ENCODE results near the gene HMCN1. TPM values are rescaled to one million over a fixed set of nuclear protein-coding genes. Genes with fewer than 3 reads are reported as not detected.

HMCN1 gene
- polyA plus RNA-seq, 1 of the 3 experiments (the other 2 are of a cell fraction): 59.5 TPM

GRCh38 chr1:185856482-185856881 is 122.3 kb downstream of the HMCN1 start:
- no peak overlapping the region for H3K9ac ChIP-seq
- peaks cover 7% of the 10 kb centered on the region for H3F3A ChIP-seq (replicated peaks; ENCODE audit: insufficient read depth)
- no peak overlapping the region for H3K4me3 ChIP-seq (ENCODE audit: low read depth in 2 of 2, low read length in 1 of 2)
- peaks cover 10 to 20% of the 10 kb centered on the region in 2 experiments; a peak in 2 of 4 replicates for H3K4me1 ChIP-seq (ENCODE audit: control insufficient read depth in 1 of 2, insufficient read depth in 2 of 2, low read depth in 1 of 2, low read length in 1 of 2)
- no peaks in the 10 kb centered on the region for H3K9me3 ChIP-seq
- no peak overlapping the region for H2AFZ ChIP-seq (ENCODE audit: low read depth)
- no peak for DNase-seq
- H3K4me2 ChIP-seq: no peak overlapping the region
- H3K27me3 ChIP-seq (ENCODE audit: insufficient read depth): no peaks in the 10 kb centered on the region; the same call in 1 of the 2 replicates
- ChIA-PET CTCF (no interaction called here), POLR2A (no interaction called here)
- H3K36me3 ChIP-seq (replicated peaks in 1 of 2; ENCODE audit: control insufficient read depth in 1 of 2, insufficient read depth in 2 of 2, low read length in 1 of 2): peaks cover 0 to 3% of the 10 kb centered on the region in 2 experiments
- TF ChIP-seq EZH2phosphoT487 (IDR thresholded peaks at IDR 0.05; ENCODE audit: borderline replicate concordance, low read depth) (no peak), MEF2A (IDR thresholded peaks at IDR 0.05; ENCODE audit: borderline replicate concordance, low read depth) (no peak), TEAD4 (IDR thresholded peaks at IDR 0.05; ENCODE audit: borderline replicate concordance, insufficient read depth) (no peak), TAF1 (IDR thresholded peaks at IDR 0.05; ENCODE audit: borderline replicate concordance, low read depth, low read length) (no peak), RFX5 (IDR thresholded peaks at IDR 0.05; ENCODE audit: low read length) (no peak), MAX (IDR thresholded peaks at IDR 0.05; ENCODE audit: low read depth) (no peak), RAD21 (IDR thresholded peaks at IDR 0.05; ENCODE audit: low read length) (no peak), SMC3 (IDR thresholded peaks at IDR 0.05; ENCODE audit: low read depth, low read length) (no peak)
- TF ChIP-seq, protein P1, sequence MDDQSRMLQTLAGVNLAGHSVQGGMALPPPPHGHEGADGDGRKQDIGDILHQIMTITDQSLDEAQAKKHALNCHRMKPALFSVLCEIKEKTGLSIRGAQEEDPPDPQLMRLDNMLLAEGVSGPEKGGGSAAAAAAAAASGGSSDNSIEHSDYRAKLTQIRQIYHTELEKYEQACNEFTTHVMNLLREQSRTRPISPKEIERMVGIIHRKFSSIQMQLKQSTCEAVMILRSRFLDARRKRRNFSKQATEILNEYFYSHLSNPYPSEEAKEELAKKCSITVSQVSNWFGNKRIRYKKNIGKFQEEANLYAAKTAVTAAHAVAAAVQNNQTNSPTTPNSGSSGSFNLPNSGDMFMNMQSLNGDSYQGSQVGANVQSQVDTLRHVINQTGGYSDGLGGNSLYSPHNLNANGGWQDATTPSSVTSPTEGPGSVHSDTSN (IDR thresholded peaks at IDR 0.05): no peak
- TF ChIP-seq, protein P2, sequence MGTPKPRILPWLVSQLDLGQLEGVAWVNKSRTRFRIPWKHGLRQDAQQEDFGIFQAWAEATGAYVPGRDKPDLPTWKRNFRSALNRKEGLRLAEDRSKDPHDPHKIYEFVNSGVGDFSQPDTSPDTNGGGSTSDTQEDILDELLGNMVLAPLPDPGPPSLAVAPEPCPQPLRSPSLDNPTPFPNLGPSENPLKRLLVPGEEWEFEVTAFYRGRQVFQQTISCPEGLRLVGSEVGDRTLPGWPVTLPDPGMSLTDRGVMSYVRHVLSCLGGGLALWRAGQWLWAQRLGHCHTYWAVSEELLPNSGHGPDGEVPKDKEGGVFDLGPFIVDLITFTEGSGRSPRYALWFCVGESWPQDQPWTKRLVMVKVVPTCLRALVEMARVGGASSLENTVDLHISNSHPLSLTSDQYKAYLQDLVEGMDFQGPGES (IDR thresholded peaks at IDR 0.05; ENCODE audit: low read depth, low read length): no peak
- H3K79me2 ChIP-seq (ENCODE audit: insufficient read depth): 0 out of 2 replicates have a peak, but pooled peaks cover 4% of the 10 kb centered on the region
- H3K9me2 ChIP-seq: no peaks in the 10 kb centered on the region
- H4K20me1 ChIP-seq (ENCODE audit: insufficient read depth): no peaks in the 10 kb centered on the region
- H3K27ac ChIP-seq (ENCODE audit: low read depth in 2 of 2, low read length in 1 of 2): peak overlapping the region in 1 of 2 experiments; percentile 38; a peak in 1 of 4 replicates
- 41% methylated on average over 3 of the region's 3 CpGs for WGBS (ENCODE audit: low lambda C conversion rate)

- no peaks in the 10 kb centered on the region for H3K9me3 ChIP-seq
- H2AFZ ChIP-seq (ENCODE audit: low read depth): no peak overlapping the region
- H3F3A ChIP-seq (replicated peaks; ENCODE audit: insufficient read depth): peaks cover 7% of the 10 kb centered on the region
- H3K27me3 ChIP-seq (ENCODE audit: insufficient read depth): no peaks in the 10 kb centered on the region; the same call in 1 of the 2 replicates
- ChIA-PET POLR2A (no interaction called here), CTCF (no interaction called here)
- no peaks in the 10 kb centered on the region for H3K9me2 ChIP-seq
- no peaks in the 10 kb centered on the region for H4K20me1 ChIP-seq (ENCODE audit: insufficient read depth)
- peaks cover 0 to 3% of the 10 kb centered on the region in 2 experiments for H3K36me3 ChIP-seq (replicated peaks in 1 of 2; ENCODE audit: control insufficient read depth in 1 of 2, insufficient read depth in 2 of 2, low read length in 1 of 2)
- H3K4me1 ChIP-seq (ENCODE audit: control insufficient read depth in 1 of 2, insufficient read depth in 2 of 2, low read depth in 1 of 2, low read length in 1 of 2): peaks cover 10 to 26% of the 10 kb centered on the region in 2 experiments; a peak in 2 of 4 replicates
- DNase-seq: no peak
- WGBS (ENCODE audit: low lambda C conversion rate): 0% methylated on average over 2 of the region's 2 CpGs
- H3K9ac ChIP-seq: no peak overlapping the region
- H3K4me2 ChIP-seq: no peak overlapping the region
- 0 out of 2 replicates have a peak, but pooled peaks cover 4% of the 10 kb centered on the region for H3K79me2 ChIP-seq (ENCODE audit: insufficient read depth)
- H3K27ac ChIP-seq (ENCODE audit: low read depth in 2 of 2, low read length in 1 of 2): no peak overlapping the region; a peak in 2 of 4 replicates
- no peak overlapping the region for H3K4me3 ChIP-seq (ENCODE audit: low read depth in 2 of 2, low read length in 1 of 2)
- TF ChIP-seq NFIC (IDR thresholded peaks at IDR 0.05; ENCODE audit: borderline replicate concordance) (no peak), EZH2phosphoT487 (IDR thresholded peaks at IDR 0.05; ENCODE audit: borderline replicate concordance, low read depth) (no peak), ELF1 (IDR thresholded peaks at IDR 0.05) (no peak), ZBTB33 (IDR thresholded peaks at IDR 0.05; ENCODE audit: borderline replicate concordance, low read depth) (no peak), MEF2A (IDR thresholded peaks at IDR 0.05; ENCODE audit: borderline replicate concordance, low read depth) (no peak), NRF1 (IDR thresholded peaks at IDR 0.05; ENCODE audit: low read depth, low read length) (no peak), RCOR1 (IDR thresholded peaks at IDR 0.05; ENCODE audit: low read length) (no peak), GATA2 (CRISPR knock-in tag; IDR thresholded peaks at IDR 0.05) (no peak), USF2 (IDR thresholded peaks at IDR 0.05; ENCODE audit: borderline replicate concordance, low read depth, low read length) (no peak), JUND (IDR thresholded peaks at IDR 0.05) (no peak), TCF12 (IDR thresholded peaks at IDR 0.05) (no peak), CHD2 (IDR thresholded peaks at IDR 0.05; ENCODE audit: low read length, partially characterized antibody) (no peak), USF1 (IDR thresholded peaks at IDR 0.05; ENCODE audit: borderline replicate concordance, low read depth) (no peak), MXI1 (IDR thresholded peaks at IDR 0.05; ENCODE audit: low read depth, low read length) (no peak), TAF1 (IDR thresholded peaks at IDR 0.05; ENCODE audit: borderline replicate concordance, low read depth, low read length) (no peak), YY1 (IDR thresholded peaks at IDR 0.05; ENCODE audit: low read depth) (no peak), SMC3 (IDR thresholded peaks at IDR 0.05; ENCODE audit: low read depth, low read length) (no peak)
Observed at GRCh38 chr1:185857442-185857841, 123.3 kb downstream of the HMCN1 start.
